Measurements from ENCODE around the gene PLEKHA5. TPM values are rescaled to one million over a fixed set of nuclear protein-coding genes. Genes with fewer than 3 reads are reported as not detected.

PLEKHA5 gene
- polyA plus RNA-seq, 3 donors: 0.35 to 0.79 (median 0.41) TPM

GRCh38 chr12:19129122-19129485 lies 429 bp upstream of the PLEKHA5 start:
- 0% methylated on average over 5 of the region's 12 CpGs for WGBS (ENCODE audit: insufficient coverage)
- Histone ChIP-seq H2AFZ (ENCODE audit: insufficient read depth, low read depth, low read length, poor library complexity, severe bottlenecking) (peak overlapping the region; percentile 67), H3K27ac (ENCODE audit: low read depth in 1 of 2, low read length in 2 of 2) (no peak overlapping the region), H3K4me3 (replicated peaks in 1 of 3; ENCODE audit: low read depth in 2 of 3, low read length in 3 of 3) (peak overlapping the region; percentile 6 to 65 (median 24)), H3K9me3 (replicated peaks in 1 of 2; ENCODE audit: control insufficient read depth in 1 of 2, insufficient read depth in 1 of 2, low read length in 2 of 2) (no peaks in the 10 kb centered on the region), H3K79me2 (ENCODE audit: insufficient read depth, low read length) (no peaks in the 10 kb centered on the region), H3K9ac (ENCODE audit: insufficient read depth, low read length, poor library complexity, severe bottlenecking) (no peak overlapping the region), H3K36me3 (replicated peaks in 1 of 2; ENCODE audit: control insufficient read depth in 1 of 2, insufficient read depth in 2 of 2, low read length in 2 of 2) (no peaks in the 10 kb centered on the region), H3K4me2 (replicated peaks; ENCODE audit: extremely low read depth, low read length, poor library complexity, severe bottlenecking) (peak overlapping the region; percentile 100), H3K4me1 (ENCODE audit: control insufficient read depth in 1 of 2, insufficient read depth in 2 of 2, low read length in 2 of 2) (peaks cover 8 to 18% of the 10 kb centered on the region in 2 donors), H4K20me1 (ENCODE audit: insufficient read depth, low read length) (no peaks in the 10 kb centered on the region), H3K27me3 (ENCODE audit: control insufficient read depth in 2 of 2, insufficient read depth in 2 of 2, low read length in 2 of 2) (peaks cover 0 to 6% of the 10 kb centered on the region in 2 donors)
- H3K36me3 Mint-ChIP-seq: peaks cover 2 to 4% of the 10 kb centered on the region in 2 donors
- H3K27me3 Mint-ChIP-seq (ENCODE audit: low read depth in 3 of 3): peaks cover 6 to 24% (median 7%) of the 10 kb centered on the region in 3 donors
- H3K4me3 Mint-ChIP-seq: peak overlapping the region; percentile 71 to 79
- peaks cover 16% of the 10 kb centered on the region for H3K4me1 Mint-ChIP-seq
- TF ChIP-seq CTCF (IDR thresholded peaks at IDR 0.05): no peak
- intact Hi-C loops (cut with micrococcal nuclease): no loop called here
- no peak for DNase-seq
- peaks cover 0 to 18% (median 11%) of the 10 kb centered on the region in 7 donors for H3K9me3 Mint-ChIP-seq
- H3K27ac Mint-ChIP-seq: peak overlapping the region in 1 of 7 donors; percentile 21

GRCh38 chr12:19130224-19131024 lies 891 bp downstream of the PLEKHA5 start:
- Histone ChIP-seq H3K4me2 (replicated peaks; ENCODE audit: extremely low read depth, low read length, poor library complexity, severe bottlenecking) (peak overlapping the region; percentile 100), H3K9ac (ENCODE audit: insufficient read depth, low read length, poor library complexity, severe bottlenecking) (peak overlapping the region; percentile 68), H3K36me3 (replicated peaks in 1 of 2; ENCODE audit: control insufficient read depth in 1 of 2, insufficient read depth in 2 of 2, low read length in 2 of 2) (no peaks in the 10 kb centered on the region), H3K4me3 (replicated peaks in 1 of 3; ENCODE audit: low read depth in 2 of 3, low read length in 3 of 3) (peak overlapping the region; percentile 46 to 91 (median 81)), H3K27ac (ENCODE audit: low read depth in 1 of 2, low read length in 2 of 2) (peak overlapping the region in 1 of 2 donors; percentile 26), H2AFZ (ENCODE audit: insufficient read depth, low read depth, low read length, poor library complexity, severe bottlenecking) (peak overlapping the region; percentile 89), H3K79me2 (ENCODE audit: insufficient read depth, low read length) (no peaks in the 10 kb centered on the region), H3K9me3 (replicated peaks in 1 of 2; ENCODE audit: control insufficient read depth in 1 of 2, insufficient read depth in 1 of 2, low read length in 2 of 2) (no peaks in the 10 kb centered on the region), H4K20me1 (ENCODE audit: insufficient read depth, low read length) (no peaks in the 10 kb centered on the region), H3K4me1 (ENCODE audit: control insufficient read depth in 1 of 2, insufficient read depth in 2 of 2, low read length in 2 of 2) (peaks cover 8 to 18% of the 10 kb centered on the region in 2 donors), H3K27me3 (ENCODE audit: control insufficient read depth in 2 of 2, insufficient read depth in 2 of 2, low read length in 2 of 2) (peaks cover 0 to 6% of the 10 kb centered on the region in 2 donors)
- under 1% methylated on average over 49 of the region's 61 CpGs for WGBS (ENCODE audit: insufficient coverage)
- H3K36me3 Mint-ChIP-seq: peaks cover 2 to 4% of the 10 kb centered on the region in 2 donors
- H3K4me3 Mint-ChIP-seq: peak overlapping the region; percentile 91 to 98
- H3K4me1 Mint-ChIP-seq: peaks cover 16% of the 10 kb centered on the region
- H3K27ac Mint-ChIP-seq: peak overlapping the region in 3 of 7 donors; percentile 26 to 80 (median 33)
- H3K9me3 Mint-ChIP-seq: peaks cover 0 to 18% (median 11%) of the 10 kb centered on the region in 7 donors
- DNase-seq: peak; percentile 2 to 28 (median 2)
- peaks cover 6 to 24% (median 9%) of the 10 kb centered on the region in 3 donors for H3K27me3 Mint-ChIP-seq (ENCODE audit: low read depth in 3 of 3)
- intact Hi-C loops (cut with micrococcal nuclease): no loop called here
- TF ChIP-seq CTCF (IDR thresholded peaks at IDR 0.05): no peak
